Activated CD4-positive, CD25-positive, alpha-beta regulatory T cell treated with anti-CD3 and anti-CD28 coated beads, Interleukin-2, amount 50 U/mL, for 72 hours (primary cell): ENCODE results near the gene TFEC.

ENCODE experiments used
- DNase-seq: peaks from one replicate; pipeline ENCODE4 v3.0.0; 2021

TFEC gene

GRCh38 chr7:115914951-115915350, 115.6 kb downstream of the TFEC start:
- DNase-seq = no peak

- DNase-seq = no peak
Observed at GRCh38 chr7:115911465-115911864, 119.1 kb downstream of the TFEC start.

- DNase-seq = no peak
Observed at GRCh38 chr7:115910541-115911164, 119.9 kb downstream of the TFEC start.

GRCh38 chr7:115906731-115907130, 123.8 kb downstream of the TFEC start:
- DNase-seq = no peak

GRCh38 chr7:115889669-115889984, 140.9 kb downstream of the TFEC start:
- no peak for DNase-seq

- DNase-seq = no peak
Observed at GRCh38 chr7:115888981-115889668, 141.4 kb downstream of the TFEC start.

GRCh38 chr7:115885550-115885949, 145.0 kb downstream of the TFEC start:
- no peak for DNase-seq
